ENCODE measurements around the gene CYP27B1.

CYP27B1 gene

GRCh38 chr12:57765003-57765697 is 1.7 kb downstream of the CYP27B1 start:
- DNase-seq: no peak

GRCh38 chr12:57764662-57765002 is 2.2 kb downstream of the CYP27B1 start:
- DNase-seq: no peak

- no peak for DNase-seq
Measured at GRCh38 chr12:57763881-57764661, 2.8 kb downstream of the CYP27B1 start.

- DNase-seq: no peak
Measured at GRCh38 chr12:57762463-57762862, 4.4 kb downstream of the CYP27B1 start.

- no peak for DNase-seq
Measured at GRCh38 chr12:57761391-57761998, 5.4 kb downstream of the CYP27B1 start.

GRCh38 chr12:57760347-57760982 is 6.4 kb downstream of the CYP27B1 start:
- no peak for DNase-seq

- DNase-seq: no peak
Measured at GRCh38 chr12:57759360-57759980, 7.4 kb downstream of the CYP27B1 start.

- no peak for DNase-seq
Measured at GRCh38 chr12:57758552-57759359, 8.1 kb downstream of the CYP27B1 start.

- no peak for DNase-seq
Measured at GRCh38 chr12:57757771-57758170, 9.1 kb downstream of the CYP27B1 start.

- no peak for DNase-seq
Measured at GRCh38 chr12:57756406-57757341, 10.2 kb downstream of the CYP27B1 start.

- no peak for DNase-seq
Measured at GRCh38 chr12:57755454-57756372, 11.2 kb downstream of the CYP27B1 start.

- DNase-seq: no peak
Measured at GRCh38 chr12:57755194-57755453, 11.8 kb downstream of the CYP27B1 start.

GRCh38 chr12:57754411-57755193 is 12.3 kb downstream of the CYP27B1 start, which contains the start of gene MARCHF9:
Gene MARCHF9, plus strand, starts transcription at chr12:57755103. Its CDS starts 426 bp downstream, at chr12:57755529.
- peak in 1 of 2 donors; percentile 33 for DNase-seq

- no peak for DNase-seq
Measured at GRCh38 chr12:57753756-57754337, 13.0 kb downstream of the CYP27B1 start.

- no peak for DNase-seq
Measured at GRCh38 chr12:57752668-57753000, 14.2 kb downstream of the CYP27B1 start.

- peak; percentile 99 to 100 for DNase-seq
Measured at GRCh38 chr12:57751788-57752667, 14.8 kb downstream of the CYP27B1 start, which contains the start of gene CDK4. Gene CDK4, minus strand, starts transcription at chr12:57752310. Its CDS starts 593 bp downstream, at chr12:57751717.

GRCh38 chr12:57751432-57751787 is 15.5 kb downstream of the CYP27B1 start:
- no peak for DNase-seq

All from hippocampal formation (tissue), 2 donors.